Measurements from ENCODE around the gene PAPOLA. TPM values are rescaled to one million over a fixed set of nuclear protein-coding genes. Genes with fewer than 3 reads are reported as not detected.

The PAPOLA gene
- total and polyA plus RNA-seq, 4 donors = 48.4 to 184 (median 116) TPM

DNA sequence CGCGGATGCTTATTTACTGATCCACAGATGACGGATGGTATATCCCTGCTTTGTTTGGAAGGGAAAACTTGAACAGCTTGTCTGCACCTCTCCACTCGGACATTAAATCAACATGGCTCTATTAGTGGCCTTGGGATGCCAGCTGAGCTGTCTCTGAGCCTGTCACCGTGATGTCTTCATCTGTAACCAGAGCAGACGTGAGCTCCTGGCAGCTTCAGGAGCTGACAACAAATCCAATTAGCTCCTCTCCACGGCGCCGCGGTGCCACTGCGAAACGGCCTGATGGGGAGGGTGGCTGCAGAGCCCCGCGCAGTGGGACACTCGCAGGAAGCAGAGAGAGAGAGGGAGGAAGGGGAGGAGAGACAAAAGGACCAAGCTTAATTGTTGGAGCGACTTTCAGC lies 112.3 kb downstream of the PAPOLA start:
- DNase-seq (no peak), ATAC-seq (ENCODE audit: low FRiP score) (no peak)
- Histone ChIP-seq H3K27ac (ENCODE audit: low read depth in 1 of 2, low read length in 2 of 2) (no peak overlapping the region), H3K4me3 (ENCODE audit: low read length in 2 of 2) (no peak overlapping the region), H3K4me1 (ENCODE audit: control insufficient read depth in 1 of 2, insufficient read depth in 2 of 2, low read length in 2 of 2) (no peaks in the 10 kb centered on the region), H3K9me3 (ENCODE audit: control insufficient read depth, low read length) (no peaks in the 10 kb centered on the region), H3K36me3 (ENCODE audit: control insufficient read depth in 1 of 2, insufficient read depth in 2 of 2, low read length in 1 of 2) (no peaks in the 10 kb centered on the region), H3K27me3 (ENCODE audit: control insufficient read depth in 1 of 2, insufficient read depth in 2 of 2, low read length in 1 of 2) (peaks cover 0 to 1% of the 10 kb centered on the region in 2 donors)
- 47 to 55% methylated on average over 16 of the region's 16 CpGs for WGBS, 2 donors
- intact Hi-C loops (cut with DNase I) = no loop called here

DNA sequence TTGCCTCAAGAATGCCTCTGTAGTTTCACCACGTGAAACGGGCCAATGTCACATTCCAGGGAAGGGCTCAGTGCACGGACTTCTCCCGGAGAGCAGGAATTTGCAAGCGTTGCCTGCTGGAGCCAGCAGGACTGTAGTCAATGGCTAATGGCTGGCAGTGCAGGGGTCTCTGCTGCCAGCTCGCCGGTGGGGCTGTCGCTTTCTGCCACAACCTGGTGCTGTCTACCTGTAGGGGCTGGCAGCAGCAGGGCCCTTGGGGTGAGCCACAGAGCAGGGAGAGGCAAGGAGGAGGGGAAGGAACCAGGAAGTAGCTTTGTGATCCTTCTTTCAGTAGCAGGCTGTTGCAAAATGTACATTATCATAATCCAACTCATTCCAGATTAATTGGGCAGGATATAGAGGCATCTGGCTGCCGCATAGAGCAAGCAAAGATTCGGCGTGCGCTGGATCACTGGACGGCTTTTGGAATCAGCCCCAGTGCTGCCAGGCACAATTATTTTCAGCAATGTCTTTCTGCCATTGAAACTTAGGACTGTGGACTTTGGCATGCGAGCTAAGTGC lies 114.1 kb downstream of the PAPOLA start:
- Histone ChIP-seq H3K9me3 (ENCODE audit: control insufficient read depth, low read length) (no peaks in the 10 kb centered on the region), H3K27me3 (ENCODE audit: control insufficient read depth in 1 of 2, insufficient read depth in 2 of 2, low read length in 1 of 2) (peaks cover 0 to 1% of the 10 kb centered on the region in 2 donors), H3K36me3 (ENCODE audit: control insufficient read depth in 1 of 2, insufficient read depth in 2 of 2, low read length in 1 of 2) (no peaks in the 10 kb centered on the region), H3K27ac (ENCODE audit: low read depth in 1 of 2, low read length in 2 of 2) (no peak overlapping the region), H3K4me1 (ENCODE audit: control insufficient read depth in 1 of 2, insufficient read depth in 2 of 2, low read length in 2 of 2) (no peaks in the 10 kb centered on the region), H3K4me3 (ENCODE audit: low read length in 2 of 2) (no peak overlapping the region)
- 34 to 37% methylated on average over 14 of the region's 14 CpGs for WGBS, 2 donors
- intact Hi-C loops (cut with DNase I) = no loop called here
- no peak for DNase-seq
- ATAC-seq (ENCODE audit: low FRiP score) = no peak

Other genes starting within 250 kb of the PAPOLA start
- 1 to 10 TPM in 1 of 2 donors, under 1 TPM in 1; 0.36 to 2.8 TPM for gene BDKRB1, start 246.2 kb upstream of the PAPOLA start, total RNA-seq
- under 1 TPM in 1 of 2 donors, not detected in 1; 0.18 TPM for gene BDKRB1, start 246.2 kb upstream of the PAPOLA start, polyA plus RNA-seq
- gene ATG2B, start 139.0 kb upstream of the PAPOLA start, total RNA-seq = 10 to 100 TPM; 19.5 to 36.7 TPM
- gene ATG2B, start 139.0 kb upstream of the PAPOLA start, polyA plus RNA-seq = 1 to 10 TPM; 1.5 to 9.3 TPM
- gene GSKIP, start 138.9 kb upstream of the PAPOLA start, total RNA-seq = 10 to 100 TPM; 11.2 to 17.2 TPM
- 10 to 100 TPM; 13.7 to 43.1 TPM for gene GSKIP, start 138.9 kb upstream of the PAPOLA start, polyA plus RNA-seq
- gene AK7, start 110.3 kb upstream of the PAPOLA start, total RNA-seq = 1 to 10 TPM in 1 of 2 donors, under 1 TPM in 1; 0.29 to 1.6 TPM
- under 1 TPM in 1 of 2 donors, not detected in 1; 0.13 TPM for gene AK7, start 110.3 kb upstream of the PAPOLA start, polyA plus RNA-seq

Data from aorta (tissue), 5 donors.